ENCODE measurements around the gene CRYGA.
"Not testable (repeated sequence)": the region's sequence is repeated elsewhere in the genome, so short reads cannot be mapped to it uniquely, and the experiment has no call there.

Gene CRYGA

GRCh38 chr2:208122248-208122647, 41.1 kb downstream of the CRYGA start:
- DNase-seq: no peak

GRCh38 chr2:208118918-208119317, 44.5 kb downstream of the CRYGA start:
- no peak for DNase-seq

- DNase-seq: not testable (repeated sequence)
These were observed 46.0 kb downstream of the CRYGA start for GRCh38 chr2:208117390-208117789.

GRCh38 chr2:208112969-208113368, 50.4 kb downstream of the CRYGA start:
- DNase-seq: no peak

- DNase-seq: not testable (repeated sequence)
These were observed 51.1 kb downstream of the CRYGA start for GRCh38 chr2:208112273-208112745.
